ENCODE results near the gene TRAF3IP3.

Gene TRAF3IP3

DNA sequence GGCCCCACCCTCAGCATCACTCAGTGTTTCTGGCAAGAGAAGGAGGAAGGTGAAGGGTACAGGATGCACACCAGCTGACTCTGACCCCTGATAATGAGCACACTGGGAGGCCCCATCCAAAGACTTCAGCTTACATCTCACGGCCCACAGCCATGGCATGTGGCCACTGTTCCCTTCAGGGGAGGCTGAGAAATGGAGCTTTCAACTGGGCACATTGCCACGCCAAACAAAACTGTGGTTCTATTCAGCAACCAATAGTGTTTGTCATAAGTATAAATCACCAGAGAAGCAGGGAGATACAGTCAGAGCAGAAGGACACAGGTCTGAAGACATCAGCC lies 12.7 kb upstream of the TRAF3IP3 start:
- H3K4me3 Mint-ChIP-seq, result no peak overlapping the region
- DNase-seq, result no peak
- H3K27ac Mint-ChIP-seq, result no peak overlapping the region
- H3K9me3 Mint-ChIP-seq, result no peaks in the 10 kb centered on the region
- peaks cover 13 to 14% of the 10 kb centered on the region in 2 donors for H3K4me1 Mint-ChIP-seq (ENCODE audit: low read depth in 2 of 2)
- ATAC-seq (replicated peaks), result no peak
- no peaks in the 10 kb centered on the region for H3K27me3 Mint-ChIP-seq
- peaks cover 4% of the 10 kb centered on the region for H3K36me3 Mint-ChIP-seq (ENCODE audit: insufficient read depth)

DNA sequence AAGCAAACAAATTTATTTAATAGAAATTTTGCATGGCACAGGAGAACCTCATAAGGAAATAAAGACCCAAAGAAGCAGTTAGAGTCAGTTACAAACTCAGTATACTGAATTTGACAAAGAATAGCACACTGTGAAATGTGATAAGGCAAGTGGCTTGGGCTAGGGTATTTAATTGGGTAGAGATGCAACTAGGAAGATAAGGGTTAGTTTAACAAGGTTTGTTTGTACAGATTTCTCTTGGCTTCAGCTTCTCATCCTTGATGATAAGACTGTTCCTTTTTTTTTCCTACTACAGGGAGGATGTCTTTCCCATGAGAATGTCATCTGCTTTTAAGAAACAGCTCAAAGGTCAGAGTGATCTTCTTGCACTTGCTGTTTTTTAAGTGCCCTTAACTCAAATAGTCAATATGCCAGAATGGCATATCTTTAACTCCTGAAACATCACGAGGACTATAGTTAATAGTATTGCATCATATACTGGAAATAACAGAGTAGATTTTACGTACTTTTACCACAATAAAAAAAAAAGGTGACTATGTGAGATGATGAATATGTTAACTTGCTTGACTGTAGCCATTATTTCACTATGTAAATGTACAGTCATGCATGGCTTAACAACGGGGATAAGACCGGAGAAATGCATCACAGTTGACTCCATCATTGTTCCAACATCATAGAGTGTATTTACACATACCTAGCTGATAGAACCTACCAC lies 9.2 kb upstream of the TRAF3IP3 start:
- Mint-ChIP-seq H3K27ac (no peak overlapping the region), H3K9me3 (no peaks in the 10 kb centered on the region), H3K27me3 (no peaks in the 10 kb centered on the region), H3K4me1 (ENCODE audit: low read depth in 2 of 2) (peaks cover 34 to 41% of the 10 kb centered on the region in 2 donors), H3K36me3 (ENCODE audit: insufficient read depth) (no peaks in the 10 kb centered on the region), H3K4me3 (no peak overlapping the region)
- DNase-seq, result no peak
- ATAC-seq (replicated peaks), result no peak

DNA sequence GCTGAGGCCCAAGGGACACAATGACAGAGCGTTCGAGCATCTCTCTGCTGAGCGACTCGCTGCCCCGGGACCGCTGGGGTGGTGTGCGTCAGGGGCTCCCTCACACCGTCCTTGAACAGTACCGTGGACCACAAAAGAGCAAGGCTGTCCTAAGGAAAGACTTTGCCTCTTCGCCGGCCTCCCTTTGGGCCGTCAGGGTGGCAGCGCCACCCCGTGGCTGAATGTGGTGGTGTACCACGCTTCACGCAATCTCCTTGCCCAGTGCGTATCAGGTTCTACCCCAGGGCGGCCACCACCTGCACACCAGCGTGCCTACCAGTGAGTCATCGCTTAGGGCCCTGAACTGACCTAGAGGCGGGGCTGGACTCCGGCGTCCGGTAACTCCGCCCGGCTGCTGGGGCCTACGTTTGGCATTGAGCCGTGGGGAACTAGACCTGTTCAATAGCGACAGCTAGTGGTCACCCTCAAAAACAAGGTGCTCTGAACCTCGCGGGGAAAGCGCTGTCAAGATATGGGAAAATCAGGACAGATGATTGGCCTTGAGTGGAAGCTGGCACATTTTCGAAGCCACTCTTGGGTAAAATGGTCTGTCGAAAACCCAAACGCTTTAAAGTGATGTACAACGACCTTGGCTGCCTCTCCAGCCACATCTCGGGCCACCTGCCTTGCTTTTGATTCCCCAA lies 8.1 kb upstream of the TRAF3IP3 start:
- Mint-ChIP-seq H3K27me3 (no peaks in the 10 kb centered on the region), H3K4me1 (ENCODE audit: low read depth in 2 of 2) (peaks cover 42 to 49% of the 10 kb centered on the region in 2 donors), H3K4me3 (peak overlapping the region; percentile 75 to 79), H3K9me3 (no peaks in the 10 kb centered on the region), H3K36me3 (ENCODE audit: insufficient read depth) (no peaks in the 10 kb centered on the region), H3K27ac (peak overlapping the region; percentile 83)
- DNase-seq, result peak; percentile 79 to 86 (median 86)
- peak; percentile 93 for ATAC-seq (replicated peaks)

DNA sequence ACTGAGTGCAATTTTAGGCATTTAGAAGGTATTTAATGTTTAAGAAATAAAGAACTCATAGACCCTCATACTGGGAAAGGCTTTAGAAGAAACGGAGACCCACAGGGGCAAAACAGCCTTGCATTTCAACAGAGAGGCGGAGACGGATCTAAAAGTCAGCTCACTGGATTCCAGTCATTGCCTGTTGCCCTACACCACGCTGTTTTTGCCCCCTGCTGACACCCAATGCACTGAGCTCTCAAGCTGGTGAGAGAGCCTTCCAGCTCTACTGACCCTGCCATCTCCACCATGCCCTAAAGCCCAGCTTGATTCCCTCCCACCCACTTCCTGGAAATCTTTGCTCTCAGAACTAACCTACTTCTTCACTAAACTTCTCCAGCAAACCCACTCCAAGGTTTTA lies 7.2 kb upstream of the TRAF3IP3 start:
- Mint-ChIP-seq H3K4me1 (ENCODE audit: low read depth in 2 of 2) (peaks cover 39 to 49% of the 10 kb centered on the region in 2 donors), H3K4me3 (peak overlapping the region; percentile 75 to 79), H3K27me3 (no peaks in the 10 kb centered on the region), H3K36me3 (ENCODE audit: insufficient read depth) (no peaks in the 10 kb centered on the region), H3K27ac (peak overlapping the region; percentile 83), H3K9me3 (no peaks in the 10 kb centered on the region)
- no peak for DNase-seq
- no peak for ATAC-seq (replicated peaks)

DNA sequence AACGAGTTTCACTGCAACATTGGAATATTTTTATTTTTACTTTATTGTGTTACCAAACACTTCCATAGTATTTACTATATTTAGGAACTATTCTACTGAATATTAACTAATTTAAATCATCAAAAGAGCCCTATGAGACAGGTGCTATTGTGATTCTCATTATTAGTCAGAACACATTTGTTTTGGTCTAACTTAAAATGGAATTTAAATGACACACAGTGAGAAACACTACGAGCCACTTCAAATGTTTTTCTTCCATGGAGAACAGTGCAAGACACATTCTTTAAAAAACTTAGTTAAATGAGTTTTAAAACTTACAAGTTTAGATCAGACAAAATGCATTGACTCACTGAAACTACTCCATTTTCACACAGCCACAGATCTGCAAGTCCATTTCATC lies 6.6 kb upstream of the TRAF3IP3 start:
- ATAC-seq (replicated peaks), result no peak
- Mint-ChIP-seq H3K27me3 (no peaks in the 10 kb centered on the region), H3K4me1 (ENCODE audit: low read depth in 2 of 2) (peaks cover 39 to 54% of the 10 kb centered on the region in 2 donors), H3K4me3 (peak overlapping the region; percentile 53 to 57), H3K36me3 (ENCODE audit: insufficient read depth) (no peaks in the 10 kb centered on the region), H3K27ac (peak overlapping the region; percentile 46 to 77), H3K9me3 (no peaks in the 10 kb centered on the region)
- no peak for DNase-seq

DNA sequence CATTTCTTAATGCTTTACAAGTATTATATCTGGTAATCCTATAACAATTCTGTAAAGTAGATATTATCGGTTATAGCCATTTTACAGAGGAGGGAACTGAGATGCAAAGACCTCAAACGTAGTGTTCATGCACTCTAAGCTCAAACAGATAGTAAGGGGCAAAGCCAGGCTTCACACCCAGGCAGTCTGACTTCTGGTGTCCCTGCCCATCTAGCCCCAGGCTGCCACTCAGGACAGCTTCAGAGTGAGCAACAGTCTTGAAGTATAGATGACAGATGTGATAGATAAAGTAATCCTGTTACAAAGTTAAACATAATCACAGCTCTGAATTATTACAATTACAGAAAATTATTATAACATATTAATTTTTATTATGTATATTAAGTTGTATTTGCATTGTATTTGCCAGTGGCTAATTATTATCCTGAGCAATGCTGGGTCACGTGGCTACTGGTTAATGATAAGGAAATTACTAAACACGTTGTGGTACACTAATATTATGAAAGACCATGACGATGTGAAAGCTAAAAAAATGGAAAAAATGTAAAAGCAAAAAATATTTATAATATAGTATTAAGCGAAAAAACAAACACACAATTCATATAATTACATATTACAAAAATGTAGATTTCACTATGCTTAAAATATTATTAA lies 6.1 kb upstream of the TRAF3IP3 start:
- Mint-ChIP-seq H3K9me3 (no peaks in the 10 kb centered on the region), H3K4me1 (ENCODE audit: low read depth in 2 of 2) (peaks cover 39 to 56% of the 10 kb centered on the region in 2 donors), H3K27me3 (no peaks in the 10 kb centered on the region), H3K36me3 (ENCODE audit: insufficient read depth) (no peaks in the 10 kb centered on the region), H3K27ac (peak overlapping the region; percentile 46 to 89), H3K4me3 (peak overlapping the region; percentile 53 to 57)
- ATAC-seq (replicated peaks) (no peak), DNase-seq (no peak)

DNA sequence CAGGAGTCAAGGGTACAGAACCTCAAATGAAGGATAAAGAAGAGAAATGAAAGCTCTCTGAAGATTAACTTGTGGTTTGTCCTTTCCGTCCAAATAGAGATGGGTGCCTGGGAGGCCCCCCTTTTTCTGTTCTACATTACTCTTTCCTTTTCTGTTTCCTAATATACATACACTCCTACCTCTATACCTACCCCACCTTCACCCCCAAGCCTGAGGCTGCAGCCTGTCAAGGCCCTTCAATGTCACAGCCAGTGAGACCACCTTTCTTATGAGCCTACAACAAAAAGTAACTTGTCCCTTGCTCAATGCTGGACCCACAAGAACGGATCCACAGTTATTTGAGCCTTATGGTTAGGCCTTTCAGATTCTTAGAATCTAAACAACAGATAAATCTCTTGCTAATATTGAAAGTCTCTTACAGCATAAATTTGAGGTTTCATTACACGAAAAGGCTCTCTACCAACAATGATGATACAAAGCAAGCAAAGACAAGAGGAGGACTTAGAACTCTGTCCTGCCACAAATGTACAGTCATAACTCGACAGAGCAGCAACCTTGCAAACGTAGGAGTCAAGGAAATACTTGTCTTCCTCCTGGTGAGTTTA lies 4.1 kb upstream of the TRAF3IP3 start:
- Mint-ChIP-seq H3K4me3 (peak overlapping the region; percentile 50 to 62), H3K9me3 (no peaks in the 10 kb centered on the region), H3K27me3 (no peaks in the 10 kb centered on the region), H3K36me3 (ENCODE audit: insufficient read depth) (peaks cover 11% of the 10 kb centered on the region), H3K4me1 (ENCODE audit: low read depth in 2 of 2) (peaks cover 58 to 74% of the 10 kb centered on the region in 2 donors), H3K27ac (peak overlapping the region; percentile 82 to 89)
- DNase-seq, result no peak
- ATAC-seq (replicated peaks), result no peak

DNA sequence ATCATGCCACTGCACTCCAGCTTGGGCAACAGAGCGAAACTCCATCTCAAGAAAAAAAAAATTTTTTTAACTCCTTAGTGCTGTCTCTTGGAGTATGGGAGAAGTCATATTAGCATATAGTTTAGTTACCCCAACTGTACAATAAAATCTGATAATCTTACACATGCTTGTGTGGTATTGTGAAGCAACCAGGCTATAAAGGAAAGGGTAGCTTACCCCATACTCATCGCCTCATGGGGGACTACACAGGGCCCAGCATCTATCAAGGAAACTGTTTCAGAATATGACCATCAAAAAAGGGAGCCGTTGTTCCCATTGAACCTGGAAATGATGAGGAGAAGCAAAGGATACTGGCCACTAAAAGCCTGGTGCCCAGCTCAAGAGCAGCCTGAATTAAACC lies 3.0 kb upstream of the TRAF3IP3 start:
- no peaks in the 10 kb centered on the region for H3K9me3 Mint-ChIP-seq
- peak overlapping the region in 1 of 2 donors; percentile 69 for H3K27ac Mint-ChIP-seq
- peaks cover 11% of the 10 kb centered on the region for H3K36me3 Mint-ChIP-seq (ENCODE audit: insufficient read depth)
- H3K4me3 Mint-ChIP-seq, result no peak overlapping the region
- ATAC-seq (replicated peaks) (no peak), DNase-seq (no peak)
- H3K27me3 Mint-ChIP-seq, result no peaks in the 10 kb centered on the region
- peaks cover 56 to 70% of the 10 kb centered on the region in 2 donors for H3K4me1 Mint-ChIP-seq (ENCODE audit: low read depth in 2 of 2)

DNA sequence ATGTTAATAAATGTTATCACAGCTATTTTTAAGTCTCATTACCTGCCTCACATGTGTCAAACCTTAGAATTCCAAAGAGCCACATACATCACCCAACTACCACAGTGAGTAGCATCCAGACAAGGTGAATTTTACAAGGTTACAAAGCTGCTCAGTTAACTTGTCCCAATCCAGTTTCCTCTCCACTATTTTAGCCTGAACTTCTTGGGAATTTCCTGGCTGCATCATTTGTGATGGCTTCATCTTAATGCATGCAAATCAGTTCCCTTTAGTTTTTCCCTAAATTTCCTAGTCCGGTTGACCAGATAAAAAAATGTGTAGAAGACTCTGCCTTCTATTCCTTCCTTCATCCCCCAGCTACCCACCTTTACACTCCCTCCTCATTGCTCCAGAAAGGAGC lies 597 bp upstream of the TRAF3IP3 start:
- H3K27ac Mint-ChIP-seq, result peak overlapping the region; percentile 93 to 94
- ATAC-seq (replicated peaks) (no peak), DNase-seq (no peak)
- H3K27me3 Mint-ChIP-seq, result no peaks in the 10 kb centered on the region
- no peaks in the 10 kb centered on the region for H3K9me3 Mint-ChIP-seq
- H3K4me1 Mint-ChIP-seq (ENCODE audit: low read depth in 2 of 2), result peaks cover 68 to 74% of the 10 kb centered on the region in 2 donors
- peaks cover 32% of the 10 kb centered on the region for H3K36me3 Mint-ChIP-seq (ENCODE audit: insufficient read depth)
- peak overlapping the region; percentile 92 to 97 for H3K4me3 Mint-ChIP-seq

DNA sequence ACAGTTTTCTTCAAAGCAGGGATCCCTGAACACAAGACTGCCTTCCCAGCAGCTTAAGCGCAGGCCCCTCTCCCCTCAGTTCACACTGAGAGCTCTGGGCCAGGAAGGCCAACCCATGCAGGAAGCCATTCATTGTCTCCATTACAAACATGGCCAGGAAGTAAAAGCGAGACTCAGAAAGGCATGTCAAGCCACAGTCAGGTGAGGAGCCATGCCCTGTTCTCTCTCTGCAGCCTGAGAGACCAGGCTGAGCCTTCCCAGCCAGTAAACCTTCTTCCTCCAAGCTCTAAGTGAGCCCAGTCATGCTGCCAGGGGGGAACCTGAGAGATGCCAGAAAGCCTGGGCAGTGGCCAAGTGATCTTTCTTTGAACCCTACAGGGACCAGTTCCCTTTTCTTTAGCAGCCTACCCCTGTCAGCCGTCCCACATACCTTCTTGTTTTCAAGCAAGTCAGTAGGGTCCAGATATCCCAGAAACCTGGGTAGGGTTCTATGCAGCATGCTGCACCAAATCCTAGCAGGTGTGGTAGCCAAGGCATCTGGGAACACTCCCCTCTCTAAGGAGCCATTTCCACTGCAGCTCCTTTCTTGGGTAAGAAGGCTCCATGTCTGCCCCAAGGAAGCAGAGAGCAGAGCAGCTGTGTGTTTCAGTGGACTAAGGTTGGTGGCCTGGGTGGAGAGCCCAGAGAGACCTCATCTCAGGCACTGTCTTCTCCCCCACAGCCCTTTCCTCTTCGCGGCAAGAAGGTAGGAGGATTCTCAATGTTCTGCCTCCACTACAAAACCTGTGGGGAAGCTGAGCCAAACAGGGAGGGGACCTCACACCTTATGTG lies 977 bp downstream of the TRAF3IP3 start:
- ATAC-seq (replicated peaks) (peak; percentile 50), DNase-seq (peak in 2 of 3 experiments; percentile 8 to 24)
- peak overlapping the region; percentile 93 to 94 for H3K27ac Mint-ChIP-seq
- no peaks in the 10 kb centered on the region for H3K27me3 Mint-ChIP-seq
- H3K4me1 Mint-ChIP-seq (ENCODE audit: low read depth in 2 of 2), result peaks cover 67 to 74% of the 10 kb centered on the region in 2 donors
- no peaks in the 10 kb centered on the region for H3K9me3 Mint-ChIP-seq
- peaks cover 48% of the 10 kb centered on the region for H3K36me3 Mint-ChIP-seq (ENCODE audit: insufficient read depth)
- peak overlapping the region; percentile 92 to 97 for H3K4me3 Mint-ChIP-seq

DNA sequence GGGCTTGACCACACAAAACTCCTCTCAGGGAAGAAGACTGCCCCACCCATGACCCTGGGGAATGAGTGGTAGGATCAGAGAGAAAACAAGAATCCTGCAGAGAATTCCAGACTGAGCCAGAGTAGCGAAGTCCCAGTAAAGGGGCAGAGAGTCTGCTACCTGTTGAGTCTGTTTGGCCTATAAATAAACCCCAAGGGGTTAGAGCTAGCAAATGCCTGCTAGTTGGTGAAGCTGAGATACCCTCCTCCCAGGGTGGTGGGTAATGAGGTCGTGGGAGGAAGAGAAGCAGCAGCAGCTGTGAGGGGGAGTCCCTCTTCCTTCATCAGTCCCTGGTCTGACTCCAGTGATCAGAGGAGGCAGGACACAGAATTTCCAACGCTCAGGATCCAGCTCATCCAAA lies 2.5 kb downstream of the TRAF3IP3 start:
- ATAC-seq (replicated peaks) (no peak), DNase-seq (no peak)
- H3K36me3 Mint-ChIP-seq (ENCODE audit: insufficient read depth), result peaks cover 64% of the 10 kb centered on the region
- H3K27me3 Mint-ChIP-seq, result no peaks in the 10 kb centered on the region
- peak overlapping the region; percentile 93 to 94 for H3K27ac Mint-ChIP-seq
- H3K4me1 Mint-ChIP-seq (ENCODE audit: low read depth in 2 of 2), result peaks cover 71 to 80% of the 10 kb centered on the region in 2 donors
- H3K9me3 Mint-ChIP-seq, result no peaks in the 10 kb centered on the region
- H3K4me3 Mint-ChIP-seq, result peak overlapping the region; percentile 92 to 97

DNA sequence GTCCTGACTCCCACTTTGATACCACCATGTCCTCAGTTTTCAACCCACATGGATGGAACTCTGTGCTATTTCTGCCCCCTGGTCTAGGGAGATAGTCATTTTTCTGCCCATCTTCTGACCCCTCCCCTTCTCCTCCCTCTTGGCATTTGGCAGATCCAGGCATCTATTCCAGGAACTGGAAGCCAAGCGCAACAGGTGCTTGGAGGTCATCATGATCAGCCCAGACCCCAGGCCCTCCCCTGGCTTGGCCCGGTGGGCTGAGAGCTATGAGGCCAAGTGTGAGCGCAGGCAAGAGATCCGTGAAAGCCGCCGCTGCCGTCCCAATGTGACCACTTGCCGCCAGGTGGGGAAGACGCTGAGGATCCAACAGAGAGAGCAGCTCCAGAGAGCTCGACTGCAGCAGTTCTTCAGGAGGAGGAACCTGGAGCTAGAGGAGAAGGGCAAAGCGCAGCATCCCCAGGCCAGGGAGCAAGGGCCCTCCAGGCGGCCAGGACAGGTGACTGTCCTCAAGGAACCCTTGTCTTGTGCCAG lies 4.0 kb downstream of the TRAF3IP3 start:
- no peak for ATAC-seq (replicated peaks)
- H3K27me3 Mint-ChIP-seq, result no peaks in the 10 kb centered on the region
- H3K36me3 Mint-ChIP-seq (ENCODE audit: insufficient read depth), result peaks cover 79% of the 10 kb centered on the region
- H3K4me1 Mint-ChIP-seq (ENCODE audit: low read depth in 2 of 2), result peaks cover 76 to 82% of the 10 kb centered on the region in 2 donors
- DNase-seq, result no peak
- no peaks in the 10 kb centered on the region for H3K9me3 Mint-ChIP-seq
- H3K4me3 Mint-ChIP-seq, result peak overlapping the region; percentile 92 to 97
- peak overlapping the region; percentile 93 to 94 for H3K27ac Mint-ChIP-seq

Measured in effector memory CD8-positive, alpha-beta T cell (primary cell).